ENCODE measurements around the gene KRTAP6-3.

The KRTAP6-3 gene

DNA sequence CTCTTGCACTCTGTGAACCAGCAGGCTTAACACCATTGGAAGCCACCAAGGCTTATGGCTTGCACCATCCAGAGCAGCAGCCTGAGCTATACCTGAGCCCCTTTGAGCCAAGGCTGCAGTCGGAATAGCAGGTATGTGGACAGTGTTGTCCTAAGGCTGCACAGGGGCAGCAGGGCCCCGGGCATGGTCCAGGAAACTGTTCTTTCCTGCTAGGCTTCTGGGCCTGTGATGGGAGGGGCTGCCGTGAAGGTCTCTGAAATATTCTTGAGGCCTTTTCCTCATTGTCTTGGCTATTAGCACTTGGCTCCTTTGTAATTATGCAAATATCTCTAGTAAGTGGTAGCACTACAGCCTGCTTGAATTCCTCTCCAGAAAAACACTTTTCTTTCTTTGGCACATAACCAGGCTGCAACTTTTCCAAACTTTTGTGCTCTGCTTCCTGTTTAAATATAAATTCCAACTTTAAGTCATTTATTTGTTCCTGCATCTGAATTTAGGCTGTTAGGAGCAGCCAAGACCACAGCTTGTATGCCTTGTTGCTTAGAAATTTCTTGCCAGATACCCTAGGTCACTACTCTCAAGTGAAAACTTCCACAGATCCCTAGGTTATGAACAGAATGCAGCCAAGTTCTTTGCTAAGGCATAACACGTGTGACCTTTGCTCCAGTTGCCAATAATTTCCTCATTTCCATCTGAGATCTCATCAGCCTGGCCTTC, 33.4 kb downstream of the KRTAP6-3 start:
- no peak for DNase-seq (ENCODE audit: low read depth in 2 of 3, low spot score in 2 of 3)

DNA sequence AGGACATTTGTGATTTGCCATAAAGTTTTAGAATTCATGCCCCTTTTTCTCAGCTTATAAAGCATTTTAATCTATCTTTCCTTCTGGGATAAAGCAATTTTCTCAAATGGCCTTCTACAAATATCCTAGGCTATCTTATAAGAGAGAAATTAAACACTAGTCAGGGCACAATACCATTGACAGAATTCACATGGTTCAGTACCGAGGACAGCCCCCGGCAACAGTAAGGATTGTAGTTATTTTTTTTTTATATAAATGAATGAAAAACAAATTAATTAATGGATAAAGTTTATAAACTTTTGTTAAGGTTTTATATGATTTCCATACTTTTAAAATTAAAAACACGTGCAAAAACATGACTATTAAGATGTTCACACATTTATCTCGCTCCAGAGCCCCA, 35.9 kb downstream of the KRTAP6-3 start:
- DNase-seq (ENCODE audit: low read depth in 2 of 3, low spot score in 2 of 3) = no peak

DNA sequence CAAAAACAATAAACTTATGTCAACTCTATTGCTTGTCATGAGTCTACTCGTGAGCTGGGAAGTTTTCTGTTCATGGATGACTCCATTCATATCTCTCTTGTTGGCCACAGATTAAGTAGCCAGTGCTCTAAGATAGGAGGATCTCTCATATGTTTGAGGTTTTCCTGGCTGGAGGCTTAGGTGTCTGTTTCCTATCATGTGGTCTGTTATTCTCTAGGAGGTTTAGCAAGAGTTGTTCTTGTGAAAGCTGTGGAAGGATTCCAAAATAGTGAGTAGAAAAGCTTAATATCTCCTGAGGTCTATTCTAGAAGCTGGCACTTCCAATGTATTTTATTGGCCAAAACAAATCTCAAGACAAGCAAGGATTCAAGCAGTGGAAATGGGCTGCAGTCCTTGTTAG, 37.0 kb downstream of the KRTAP6-3 start:
- DNase-seq (ENCODE audit: low read depth in 2 of 3, low spot score in 2 of 3) = no peak

DNA sequence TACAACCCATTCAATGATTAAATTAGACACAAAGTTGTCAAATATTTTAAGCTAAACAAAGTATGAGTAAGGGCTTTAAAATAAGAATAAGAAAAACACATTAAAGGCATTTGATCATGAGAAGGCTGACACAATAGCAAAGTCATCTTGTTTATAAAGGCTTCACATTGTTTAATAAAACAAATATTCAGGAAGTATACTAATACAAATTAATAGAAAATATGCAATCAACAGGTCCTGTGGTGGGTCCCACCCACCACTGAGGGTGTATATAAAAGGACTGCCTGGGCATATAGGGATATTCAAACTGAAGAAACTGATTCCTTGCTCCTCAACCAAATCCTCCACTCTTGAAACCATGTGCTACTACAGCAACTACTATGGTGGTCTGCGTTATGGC, 42.7 kb downstream of the KRTAP6-3 start, which contains the start of gene KRTAP20-2:
TSS of gene KRTAP20-2 (plus strand) at position 301 of the 400 bp plus-strand sequence. CDS start at position 359, 58 bp downstream.
- no peak for DNase-seq (ENCODE audit: low read depth in 2 of 3, low spot score in 2 of 3)

DNA sequence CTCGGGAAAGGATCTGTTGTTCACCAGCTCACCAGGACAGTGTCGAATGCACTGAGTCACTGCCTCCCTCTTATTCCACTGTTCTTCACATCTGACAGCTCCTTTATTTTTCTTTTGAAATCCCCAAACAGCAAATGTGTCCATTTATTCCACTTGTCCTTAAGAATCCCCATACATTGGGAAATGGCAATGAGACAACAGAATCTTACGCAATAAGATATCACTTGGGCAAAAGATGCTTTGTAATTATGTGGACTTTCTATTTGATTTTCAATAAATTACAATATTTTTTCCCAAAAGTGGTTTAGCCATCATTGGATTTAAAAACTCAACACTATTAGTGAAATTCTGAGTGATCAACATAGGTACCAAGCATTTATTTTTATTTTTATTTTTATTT, 46.4 kb downstream of the KRTAP6-3 start:
- DNase-seq (ENCODE audit: low read depth in 2 of 3, low spot score in 2 of 3) = no peak

DNA sequence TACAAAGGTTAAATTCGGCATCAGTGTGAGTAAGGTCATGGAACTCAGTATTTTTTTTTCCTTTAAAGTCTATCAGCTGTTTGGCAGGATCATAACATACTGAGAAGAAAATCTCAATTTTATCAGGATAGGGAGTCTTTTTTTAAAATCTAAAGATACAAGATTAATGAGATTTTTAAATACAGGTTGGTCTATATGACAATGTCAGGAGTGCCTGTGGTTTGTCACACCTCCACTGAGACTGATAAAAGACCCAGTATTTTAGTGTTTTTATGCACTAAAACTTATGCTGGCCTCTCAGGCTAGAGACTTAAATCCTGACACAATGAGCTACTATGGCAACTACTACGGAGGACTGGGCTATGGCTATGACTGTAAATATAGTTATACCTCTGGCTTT, 50.3 kb downstream of the KRTAP6-3 start, which contains the start of gene KRTAP20-3:
TSS of gene KRTAP20-3 (plus strand) at position 301 of the 400 bp plus-strand sequence.
- DNase-seq (ENCODE audit: low read depth in 2 of 3, low spot score in 2 of 3) = no peak
